Osteoblast (primary cell): ENCODE measurements around the gene PIK3R2. TPM values are rescaled to one million over a fixed set of nuclear protein-coding genes. Genes with fewer than 3 reads are reported as not detected.

Experiments
- DNase-seq: peaks from one replicate; pipeline ENCODE4 v3.0.0; 2011; ENCODE audit warnings: low spot score, mixed read lengths; ENCODE audit not compliant: insufficient read length; ENCODE audit errors: missing footprints
- H2AFZ ChIP-seq: 2 replicates; pipeline ENCODE4 v1.6.0; 2011; ENCODE audit warnings: mild to moderate bottlenecking, low read length
- H3K27ac ChIP-seq: 2 replicates; pipeline ENCODE4 v1.5.1; 2011; ENCODE audit warnings: mild to moderate bottlenecking, low read depth, low read length, moderate library complexity
- H3K27me3 ChIP-seq: 2 replicates; pipeline ENCODE4 v1.6.0; 2012; ENCODE audit warnings: mild to moderate bottlenecking, control low read depth, inconsistent platforms, low read length, moderate library complexity; ENCODE audit not compliant: insufficient read depth
- H3K36me3 ChIP-seq: 2 replicates; pipeline ENCODE4 v1.5.1; 2011; ENCODE audit warnings: mild to moderate bottlenecking, low read length, control low read depth, moderate library complexity; ENCODE audit not compliant: insufficient read depth
- H3K4me1 ChIP-seq: 2 replicates; pipeline ENCODE4 v1.5.1; 2011; ENCODE audit warnings: mild to moderate bottlenecking, low read length, control low read depth, moderate library complexity; ENCODE audit not compliant: insufficient read depth
- H3K4me2 ChIP-seq: 2 replicates; pipeline ENCODE4 v1.6.0; 2011; ENCODE audit warnings: mild to moderate bottlenecking, low read length; ENCODE audit not compliant: insufficient read depth
- H3K4me3 ChIP-seq: fragments of 200-600 bp; sonication (generic); 3 replicates; pipeline ENCODE4 v1.5.1; 2012; ENCODE audit warnings: mild to moderate bottlenecking, low read length, inconsistent platforms; ENCODE audit not compliant: insufficient read depth
- H3K79me2 ChIP-seq: 2 replicates; pipeline ENCODE4 v1.6.0; 2012; ENCODE audit warnings: mild to moderate bottlenecking, low read length, control low read depth, inconsistent platforms; ENCODE audit not compliant: insufficient read depth
- H3K9me3 ChIP-seq: 2 replicates; pipeline ENCODE4 v1.5.1; 2011; ENCODE audit warnings: low read depth, low read length, control low read depth
- H4K20me1 ChIP-seq: 2 replicates; pipeline ENCODE4 v1.6.0; 2012; ENCODE audit warnings: mild to moderate bottlenecking, low read length, control low read depth; ENCODE audit not compliant: insufficient read depth
- total RNA-seq: library from RNA; depleted of rRNA; stranded (reverse); fragments of >200 nt; gene quantifications from 2 replicates; pipeline ENCODE4 v1.2.3, GENCODE V29; 2012
- TF ChIP-seq, protein P1 (sequence below): IDR thresholded peaks from 2 replicates; pipeline ENCODE4 v1.5.1; 2011; ENCODE audit warnings: mild to moderate bottlenecking, low read depth, low read length, moderate library complexity; ENCODE audit errors: extremely low read depth

PIK3R2 gene
- total RNA-seq, 1 donor = 25.7 TPM

DNA sequence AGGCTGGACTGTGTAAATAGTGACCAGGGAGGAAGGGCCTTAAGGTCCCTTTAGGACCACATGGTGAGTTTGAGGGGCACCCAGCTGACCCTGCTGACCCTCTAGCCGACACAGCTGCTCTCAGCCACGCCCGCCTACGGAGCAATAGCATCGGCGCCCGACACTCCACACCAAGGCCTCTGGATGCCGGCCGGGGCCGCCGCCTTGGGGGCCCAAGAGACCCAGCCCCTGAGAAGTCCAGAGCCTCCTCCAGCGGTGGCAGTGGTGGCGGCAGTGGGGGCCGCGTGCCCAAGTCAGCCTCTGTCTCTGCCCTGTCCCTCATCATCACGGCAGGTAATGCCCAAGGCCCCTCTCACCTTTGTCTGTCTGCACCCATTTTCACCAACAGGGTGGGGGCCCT lies 8.6 kb upstream of the PIK3R2 start:
- Histone ChIP-seq H3K9me3 (no peaks in the 10 kb centered on the region), H2AFZ (no peak overlapping the region), H3K4me3 (no peak overlapping the region), H3K27me3 (no peaks in the 10 kb centered on the region), H4K20me1 (no peaks in the 10 kb centered on the region), H3K4me2 (no peak overlapping the region), H3K36me3 (peaks cover 43% of the 10 kb centered on the region), H3K79me2 (no peaks in the 10 kb centered on the region), H3K4me1 (no peaks in the 10 kb centered on the region), H3K27ac (no peak overlapping the region)
- TF ChIP-seq, protein P1, sequence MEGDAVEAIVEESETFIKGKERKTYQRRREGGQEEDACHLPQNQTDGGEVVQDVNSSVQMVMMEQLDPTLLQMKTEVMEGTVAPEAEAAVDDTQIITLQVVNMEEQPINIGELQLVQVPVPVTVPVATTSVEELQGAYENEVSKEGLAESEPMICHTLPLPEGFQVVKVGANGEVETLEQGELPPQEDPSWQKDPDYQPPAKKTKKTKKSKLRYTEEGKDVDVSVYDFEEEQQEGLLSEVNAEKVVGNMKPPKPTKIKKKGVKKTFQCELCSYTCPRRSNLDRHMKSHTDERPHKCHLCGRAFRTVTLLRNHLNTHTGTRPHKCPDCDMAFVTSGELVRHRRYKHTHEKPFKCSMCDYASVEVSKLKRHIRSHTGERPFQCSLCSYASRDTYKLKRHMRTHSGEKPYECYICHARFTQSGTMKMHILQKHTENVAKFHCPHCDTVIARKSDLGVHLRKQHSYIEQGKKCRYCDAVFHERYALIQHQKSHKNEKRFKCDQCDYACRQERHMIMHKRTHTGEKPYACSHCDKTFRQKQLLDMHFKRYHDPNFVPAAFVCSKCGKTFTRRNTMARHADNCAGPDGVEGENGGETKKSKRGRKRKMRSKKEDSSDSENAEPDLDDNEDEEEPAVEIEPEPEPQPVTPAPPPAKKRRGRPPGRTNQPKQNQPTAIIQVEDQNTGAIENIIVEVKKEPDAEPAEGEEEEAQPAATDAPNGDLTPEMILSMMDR = no peak
- DNase-seq = no peak

DNA sequence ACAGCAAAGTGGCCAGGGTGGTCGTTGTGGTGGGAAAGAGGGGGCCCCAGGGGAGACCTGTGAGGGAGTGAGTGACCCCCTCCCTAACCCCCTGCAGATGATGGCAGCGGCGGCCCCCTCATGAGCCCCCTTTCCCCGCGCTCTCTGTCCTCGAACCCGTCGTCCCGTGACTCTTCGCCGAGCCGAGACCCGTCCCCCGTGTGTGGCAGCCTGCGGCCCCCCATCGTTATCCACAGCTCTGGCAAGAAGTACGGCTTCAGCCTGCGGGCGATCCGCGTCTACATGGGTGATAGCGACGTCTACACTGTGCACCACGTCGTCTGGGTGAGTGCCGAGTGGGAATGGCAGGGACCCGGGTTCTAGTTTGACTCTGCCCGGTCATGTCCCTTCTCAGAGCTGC lies 8.1 kb upstream of the PIK3R2 start:
- DNase-seq = no peak
- TF ChIP-seq, protein P1 = no peak
- Histone ChIP-seq H3K4me1 (no peaks in the 10 kb centered on the region), H3K27me3 (no peaks in the 10 kb centered on the region), H3K27ac (no peak overlapping the region), H4K20me1 (no peaks in the 10 kb centered on the region), H3K9me3 (no peaks in the 10 kb centered on the region), H3K79me2 (no peaks in the 10 kb centered on the region), H2AFZ (no peak overlapping the region), H3K36me3 (peaks cover 43% of the 10 kb centered on the region), H3K4me2 (no peak overlapping the region), H3K4me3 (no peak overlapping the region)

DNA sequence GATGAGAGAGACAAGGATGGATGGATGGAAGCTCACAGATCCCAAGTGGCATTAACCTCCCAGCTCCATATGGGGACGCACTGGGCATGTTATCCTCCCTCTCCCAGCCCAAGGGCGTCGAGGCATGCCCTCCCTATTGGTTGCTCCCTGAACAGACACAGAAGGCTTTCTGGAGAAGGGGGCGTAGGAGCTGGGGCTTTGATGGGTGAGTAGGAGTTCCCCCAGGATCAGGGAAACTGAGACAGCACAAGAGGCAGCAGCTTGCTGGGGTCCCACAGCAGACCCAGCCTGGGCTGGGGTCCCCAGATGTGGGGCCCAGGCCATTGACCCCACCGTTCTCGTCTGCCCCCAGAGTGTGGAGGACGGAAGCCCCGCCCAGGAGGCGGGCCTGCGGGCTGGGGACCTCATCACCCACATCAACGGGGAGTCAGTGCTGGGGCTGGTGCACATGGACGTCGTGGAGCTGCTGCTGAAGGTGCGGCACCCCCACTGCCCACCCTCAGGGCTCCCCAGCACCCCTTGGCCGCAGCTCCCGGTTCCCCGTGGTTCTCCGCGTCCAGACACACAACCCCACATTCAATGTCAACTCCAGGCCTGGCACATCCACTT lies 7.5 kb upstream of the PIK3R2 start:
- H3K4me2 ChIP-seq = no peak overlapping the region
- H3K9me3 ChIP-seq = no peaks in the 10 kb centered on the region
- no peaks in the 10 kb centered on the region for H3K27me3 ChIP-seq
- no peaks in the 10 kb centered on the region for H3K79me2 ChIP-seq
- TF ChIP-seq, protein P1 = no peak
- no peak overlapping the region for H3K4me3 ChIP-seq
- no peak overlapping the region for H2AFZ ChIP-seq
- no peaks in the 10 kb centered on the region for H4K20me1 ChIP-seq
- H3K36me3 ChIP-seq = peaks cover 39% of the 10 kb centered on the region
- DNase-seq = no peak
- H3K4me1 ChIP-seq = no peaks in the 10 kb centered on the region
- H3K27ac ChIP-seq = no peak overlapping the region

DNA sequence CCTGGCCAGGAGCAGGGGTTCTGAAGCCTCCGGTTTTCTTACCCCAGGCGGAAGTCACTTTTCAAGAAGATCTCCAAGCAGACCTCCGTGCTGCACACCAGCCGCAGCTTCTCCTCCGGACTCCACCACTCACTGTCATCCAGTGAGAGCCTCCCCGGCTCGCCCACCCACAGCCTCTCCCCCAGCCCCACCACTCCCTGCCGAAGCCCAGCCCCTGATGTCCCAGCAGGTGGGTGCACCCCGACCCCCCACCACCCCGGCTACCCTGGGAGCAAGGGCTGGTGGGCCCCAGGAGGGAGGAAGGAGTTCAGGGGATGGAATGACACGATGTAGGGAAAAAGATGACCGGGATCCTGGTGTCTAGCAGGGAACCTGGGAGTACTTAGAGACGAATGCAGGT lies 5.6 kb upstream of the PIK3R2 start:
- Histone ChIP-seq H3K79me2 (no peaks in the 10 kb centered on the region), H3K9me3 (no peaks in the 10 kb centered on the region), H3K27me3 (no peaks in the 10 kb centered on the region), H3K4me3 (no peak overlapping the region), H3K4me1 (peaks cover 8% of the 10 kb centered on the region), H2AFZ (no peak overlapping the region), H3K27ac (no peak overlapping the region), H4K20me1 (no peaks in the 10 kb centered on the region), H3K4me2 (no peak overlapping the region), H3K36me3 (peaks cover 32% of the 10 kb centered on the region)
- no peak for DNase-seq
- TF ChIP-seq, protein P1 = no peak
